ENCODE measurements around the gene DNAJC18. TPM values are rescaled to one million over a fixed set of nuclear protein-coding genes. Genes with fewer than 3 reads are reported as not detected.

The DNAJC18 gene
- total RNA-seq, 4 donors from 2014 or later = 9.2 to 11.4 (median 10.7) TPM

DNA sequence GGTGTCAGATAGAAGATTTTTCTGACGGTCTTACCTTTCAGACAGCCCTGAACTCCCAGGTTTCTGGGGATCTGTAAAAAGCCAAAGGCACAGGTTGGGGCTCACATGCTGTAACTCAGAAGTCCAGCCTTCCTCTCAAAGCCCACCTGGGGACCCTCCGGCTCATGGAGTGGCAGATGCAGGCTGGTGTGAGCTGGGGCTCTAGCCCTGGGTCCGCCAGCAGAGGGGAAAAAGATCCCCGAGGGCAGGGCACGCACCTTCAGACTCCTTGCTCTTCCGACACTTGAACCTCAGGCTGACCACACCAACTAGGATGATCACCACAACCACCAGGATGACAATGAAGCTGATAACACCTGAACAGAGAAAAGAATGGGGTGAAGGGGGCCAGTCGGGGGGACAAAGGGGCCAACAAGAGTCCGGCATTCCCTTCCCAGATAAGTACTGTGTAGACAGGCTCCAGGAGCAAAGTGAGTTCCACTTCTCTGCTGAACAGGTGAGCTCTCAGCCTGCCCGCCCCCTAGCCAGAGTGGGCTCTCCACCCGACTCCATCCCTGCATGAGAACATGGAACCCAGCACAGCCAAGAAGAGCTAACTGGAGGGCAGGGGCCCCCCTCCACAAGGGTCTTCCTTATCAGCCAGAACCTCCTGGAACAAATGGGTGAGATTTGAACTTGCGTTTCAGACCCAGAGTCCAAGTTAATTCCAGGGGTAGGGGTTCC, 15.4 kb upstream of the DNAJC18 start:
- H3K27me3 ChIP-seq = no peaks in the 10 kb centered on the region
- DNase-seq (ENCODE audit: low spot score in 2 of 2) = no peak
- no peak for TF ChIP-seq EP300 (IDR thresholded peaks at IDR 0.05)
- TF ChIP-seq POLR2A (IDR thresholded peaks at IDR 0.05) = no peak
- TF ChIP-seq, protein P1, sequence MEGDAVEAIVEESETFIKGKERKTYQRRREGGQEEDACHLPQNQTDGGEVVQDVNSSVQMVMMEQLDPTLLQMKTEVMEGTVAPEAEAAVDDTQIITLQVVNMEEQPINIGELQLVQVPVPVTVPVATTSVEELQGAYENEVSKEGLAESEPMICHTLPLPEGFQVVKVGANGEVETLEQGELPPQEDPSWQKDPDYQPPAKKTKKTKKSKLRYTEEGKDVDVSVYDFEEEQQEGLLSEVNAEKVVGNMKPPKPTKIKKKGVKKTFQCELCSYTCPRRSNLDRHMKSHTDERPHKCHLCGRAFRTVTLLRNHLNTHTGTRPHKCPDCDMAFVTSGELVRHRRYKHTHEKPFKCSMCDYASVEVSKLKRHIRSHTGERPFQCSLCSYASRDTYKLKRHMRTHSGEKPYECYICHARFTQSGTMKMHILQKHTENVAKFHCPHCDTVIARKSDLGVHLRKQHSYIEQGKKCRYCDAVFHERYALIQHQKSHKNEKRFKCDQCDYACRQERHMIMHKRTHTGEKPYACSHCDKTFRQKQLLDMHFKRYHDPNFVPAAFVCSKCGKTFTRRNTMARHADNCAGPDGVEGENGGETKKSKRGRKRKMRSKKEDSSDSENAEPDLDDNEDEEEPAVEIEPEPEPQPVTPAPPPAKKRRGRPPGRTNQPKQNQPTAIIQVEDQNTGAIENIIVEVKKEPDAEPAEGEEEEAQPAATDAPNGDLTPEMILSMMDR (IDR thresholded peaks at IDR 0.05) = no peak
- no peak overlapping the region for H3K4me3 ChIP-seq
- H3K9me3 ChIP-seq = no peaks in the 10 kb centered on the region
- H3K27ac ChIP-seq = no peak overlapping the region
- H3K4me1 ChIP-seq = peaks cover 0 to 6% (median 0%) of the 10 kb centered on the region in 4 donors
- H3K36me3 ChIP-seq = no peaks in the 10 kb centered on the region
- WGBS, 2 donors = 85 to 87% methylated on average over 11 of the region's 11 CpGs

DNA sequence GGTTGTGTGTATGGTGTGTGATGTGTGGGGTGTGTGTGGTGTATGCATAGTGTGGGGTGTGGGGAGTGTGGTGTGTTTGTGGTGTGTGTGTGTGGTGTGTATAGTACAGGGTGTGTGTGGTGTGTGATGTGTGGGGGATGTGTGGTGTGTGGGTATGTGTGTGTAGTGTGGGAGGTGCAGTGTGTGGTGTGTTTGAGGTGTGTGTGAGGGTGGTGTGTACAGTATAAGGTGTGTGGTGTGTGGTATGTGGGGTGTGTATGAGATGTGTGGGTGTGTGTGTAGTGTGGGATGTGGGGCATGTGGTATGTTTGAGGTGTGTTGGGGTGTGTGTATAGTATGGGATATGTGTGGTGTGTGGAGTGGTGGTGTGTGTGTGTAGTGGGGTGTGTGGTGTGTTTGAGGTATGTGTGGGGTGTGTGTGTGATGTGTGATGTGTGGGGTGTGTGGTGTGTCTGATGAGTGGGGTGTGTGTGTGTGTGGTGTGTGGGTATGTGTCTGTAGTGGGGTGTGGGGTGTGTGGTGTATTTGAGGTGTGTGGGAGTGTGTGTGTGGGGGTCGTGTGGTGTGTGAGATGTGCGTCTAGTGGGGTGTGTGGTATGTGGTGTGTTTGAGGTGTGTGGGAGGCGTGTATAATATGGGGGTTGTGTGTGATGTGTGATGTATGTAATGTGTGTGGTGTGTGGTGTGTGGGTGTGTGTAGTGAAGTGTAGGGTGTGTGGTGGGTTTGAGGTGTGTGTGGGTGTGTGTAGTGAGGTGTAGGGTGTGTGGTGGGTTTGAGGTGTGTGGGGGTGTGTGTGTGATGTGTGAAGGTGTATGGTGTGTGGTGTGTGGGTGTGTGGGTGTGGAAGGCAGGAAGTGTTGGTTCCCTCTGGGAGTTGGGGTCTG, 14.6 kb upstream of the DNAJC18 start:
- no peak for DNase-seq (ENCODE audit: low spot score in 2 of 2)
- 71 to 79% methylated on average over 3 of the region's 3 CpGs for WGBS, 2 donors
- H3K36me3 ChIP-seq = no peaks in the 10 kb centered on the region

DNA sequence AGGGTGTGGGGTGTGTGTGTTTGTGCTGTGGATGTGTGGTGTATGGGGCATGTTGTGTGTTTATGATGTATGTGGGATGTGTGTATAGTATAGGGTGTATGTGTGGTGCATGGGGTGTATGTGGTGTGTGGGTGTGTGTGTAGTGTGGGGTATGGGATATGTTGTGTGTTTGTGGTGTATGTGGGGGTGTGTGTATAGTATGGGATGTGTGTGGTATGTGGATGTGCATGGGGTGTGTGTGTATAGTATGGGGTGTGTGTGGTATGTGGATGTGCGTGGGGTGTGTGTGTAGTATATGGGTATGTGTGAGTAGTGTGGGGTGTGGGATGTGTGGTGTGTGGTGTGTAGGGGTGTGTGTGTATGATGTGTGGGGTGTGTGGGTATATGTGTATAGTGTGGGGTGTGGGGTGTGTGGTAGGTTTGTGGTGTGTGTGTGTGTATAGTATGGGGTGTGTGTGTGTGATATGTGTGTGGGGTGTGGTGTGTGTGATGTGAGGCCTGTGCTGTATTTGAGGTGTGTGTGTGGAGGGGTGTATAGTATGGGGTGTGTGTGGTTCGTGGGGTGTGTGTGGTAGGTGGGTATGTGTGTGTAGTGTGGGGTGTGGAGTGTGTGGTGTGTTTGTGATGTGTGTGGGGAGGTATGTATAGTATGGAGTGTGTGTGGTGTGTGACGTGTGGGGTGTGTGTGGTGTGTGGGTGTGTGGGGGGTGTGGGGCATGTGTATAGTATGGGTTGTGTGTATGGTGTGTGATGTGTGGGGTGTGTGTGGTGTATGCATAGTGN, 12.7 kb upstream of the DNAJC18 start:
- no peak overlapping the region for H3K4me3 ChIP-seq
- no peaks in the 10 kb centered on the region for H3K36me3 ChIP-seq
- H3K27ac ChIP-seq = no peak overlapping the region
- DNase-seq (ENCODE audit: low spot score in 2 of 2) = no peak
- WGBS, 2 donors = 76 to 87% methylated on average over 3 of the region's 3 CpGs
- H3K27me3 ChIP-seq = no peaks in the 10 kb centered on the region
- H3K4me1 ChIP-seq = no peaks in the 10 kb centered on the region
- TF ChIP-seq EP300 (IDR thresholded peaks at IDR 0.05) (no peak), POLR2A (IDR thresholded peaks at IDR 0.05) (no peak)
- TF ChIP-seq, protein P1 (IDR thresholded peaks at IDR 0.05) = no peak
- H3K9me3 ChIP-seq = no peaks in the 10 kb centered on the region

More for the DNA sequence above, 14.6 kb upstream of the DNAJC18 start:
- Histone ChIP-seq H3K27me3 (no peaks in the 10 kb centered on the region), H3K4me3 (no peak overlapping the region), H3K27ac (no peak overlapping the region), H3K4me1 (no peaks in the 10 kb centered on the region), H3K9me3 (no peaks in the 10 kb centered on the region)
- TF ChIP-seq, protein P1 (IDR thresholded peaks at IDR 0.05) = no peak
- TF ChIP-seq POLR2A (IDR thresholded peaks at IDR 0.05) (no peak), EP300 (IDR thresholded peaks at IDR 0.05) (no peak)

DNA sequence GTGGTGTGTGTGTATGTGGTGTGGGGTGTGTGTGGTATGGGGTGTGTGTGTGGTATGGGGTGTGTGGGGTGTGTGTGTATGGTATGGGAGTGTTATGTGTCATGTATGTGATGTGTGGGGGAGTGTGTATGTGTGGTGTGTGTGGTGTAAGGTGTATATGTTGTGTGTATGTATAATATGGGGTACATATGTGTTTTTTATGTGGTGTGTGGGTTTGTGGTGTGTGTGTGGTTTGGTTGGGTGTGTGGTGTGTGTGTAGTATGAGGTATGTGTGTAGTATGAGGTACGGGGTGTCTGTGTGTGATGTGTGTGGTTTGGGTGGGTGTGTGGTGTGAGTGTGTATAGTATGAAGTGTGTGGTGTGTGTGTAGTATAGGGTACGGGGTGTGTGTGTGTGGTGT, 11.9 kb upstream of the DNAJC18 start:
- no peak for DNase-seq (ENCODE audit: low spot score in 2 of 2)
- Histone ChIP-seq H3K27me3 (no peaks in the 10 kb centered on the region), H3K4me3 (no peak overlapping the region), H3K27ac (no peak overlapping the region), H3K4me1 (no peaks in the 10 kb centered on the region), H3K9me3 (no peaks in the 10 kb centered on the region), H3K36me3 (no peaks in the 10 kb centered on the region)
- TF ChIP-seq EP300 (IDR thresholded peaks at IDR 0.05) (no peak), POLR2A (IDR thresholded peaks at IDR 0.05) (no peak)
- TF ChIP-seq, protein P1 (IDR thresholded peaks at IDR 0.05) = no peak
- WGBS, 2 donors = 87 to 94% methylated on average over 2 of the region's 2 CpGs

Measured in tibial nerve (tissue), 4 donors.